GM23338 (cell line): Measurements from ENCODE around the gene RAMP1. TPM values are rescaled to one million over a fixed set of nuclear protein-coding genes. Genes with fewer than 3 reads are reported as not detected.

Source experiments
- ATAC-seq: fragments of 200-7000 bp; cut with Tn5 transposase; 3 replicates; pipeline ENCODE4 v1.9.1; 2020
- DNase-seq: peaks from one replicate; pipeline ENCODE4 v3.0.0-alpha.2; 2015; ENCODE audit warnings: low spot score
- H2AFZ ChIP-seq: fragments of 200-600 bp; sonication (generic); 2 replicates; pipeline ENCODE4 v1.8.0; 2016; ENCODE audit warnings: antibody characterized with exemption, mild to moderate bottlenecking, moderate library complexity
- H3F3A ChIP-seq: fragments of 200-600 bp; sonication (generic); replicated peaks from 2 replicates; pipeline ENCODE4 v1.8.0; 2017; ENCODE audit warnings: antibody characterized with exemption, mixed run types, low read depth
- H3K27ac ChIP-seq: fragments of 200-600 bp; sonication (generic); 2 replicates; pipeline ENCODE4 v1.6.1; 2016; ENCODE audit warnings: low read depth
- H3K27me3 ChIP-seq: fragments of 200-600 bp; sonication (generic); 2 replicates; pipeline ENCODE4 v1.8.0; 2016; ENCODE audit warnings: mild to moderate bottlenecking, mixed run types, moderate library complexity; ENCODE audit not compliant: insufficient read depth
- H3K36me3 ChIP-seq: fragments of 200-600 bp; sonication (generic); 2 replicates; pipeline ENCODE4 v1.8.0; 2016; ENCODE audit warnings: mild to moderate bottlenecking; ENCODE audit not compliant: insufficient read depth
- H3K4me1 ChIP-seq: fragments of 200-600 bp; sonication (generic); 2 replicates; pipeline ENCODE4 v1.8.0; 2016; ENCODE audit warnings: mild to moderate bottlenecking, moderate library complexity; ENCODE audit not compliant: insufficient read depth
- H3K4me2 ChIP-seq: fragments of 200-600 bp; sonication (generic); 2 replicates; pipeline ENCODE4 v1.7.1; 2017; ENCODE audit warnings: mixed run types
- H3K4me3 ChIP-seq: fragments of 200-600 bp; sonication (generic); 2 replicates; pipeline ENCODE4 v1.6.1; 2016; ENCODE audit warnings: mixed run types
- H3K79me2 ChIP-seq: fragments of 200-600 bp; sonication (generic); replicated peaks from 2 replicates; pipeline ENCODE4 v1.8.0; 2017; ENCODE audit warnings: mild to moderate bottlenecking; ENCODE audit not compliant: insufficient read depth
- H3K9me2 ChIP-seq: fragments of 200-600 bp; sonication (generic); 2 replicates; pipeline ENCODE4 v1.8.0; 2017; ENCODE audit not compliant: insufficient read depth
- H4K20me1 ChIP-seq: fragments of 200-600 bp; sonication (generic); replicated peaks from 2 replicates; pipeline ENCODE4 v1.8.0; 2017; ENCODE audit warnings: mild to moderate bottlenecking; ENCODE audit not compliant: insufficient read depth
- H3K27ac Mint-ChIP-seq: 2 replicates; pipeline ENCODE4 v1.8.0; 2020; ENCODE audit warnings: inconsistent platforms, mild to moderate bottlenecking, moderate library complexity, mixed read lengths
- H3K27me3 Mint-ChIP-seq: 3 replicates; pipeline ENCODE4 v1.8.0; 2022; ENCODE audit warnings: low read depth, mild to moderate bottlenecking, moderate library complexity, mixed read lengths, inconsistent platforms; ENCODE audit not compliant: insufficient read depth, poor library complexity
- H3K36me3 Mint-ChIP-seq: 3 replicates; pipeline ENCODE4 v1.8.0; 2021; ENCODE audit warnings: low read depth, mild to moderate bottlenecking, inconsistent platforms, moderate library complexity, mixed read lengths
- H3K4me1 Mint-ChIP-seq: 3 replicates; pipeline ENCODE4 v1.8.0; 2020; ENCODE audit warnings: mild to moderate bottlenecking, inconsistent platforms, mixed read lengths
- H3K4me3 Mint-ChIP-seq: 3 replicates; pipeline ENCODE4 v1.8.0; 2021; ENCODE audit warnings: moderate library complexity, mild to moderate bottlenecking, inconsistent platforms, mixed read lengths
- H3K9me3 Mint-ChIP-seq: 3 replicates; pipeline ENCODE4 v1.8.0; 2020; ENCODE audit warnings: moderate library complexity, mild to moderate bottlenecking, inconsistent platforms, mixed read lengths
- ETS1 ChIP-seq: IDR thresholded peaks from 2 replicates; pipeline ENCODE4 v1.6.1; 2016; ENCODE audit warnings: antibody characterized with exemption
- EZH2phosphoT487 ChIP-seq: fragments of 200-600 bp; sonication (generic); IDR thresholded peaks from one replicate; pipeline ENCODE4 v1.8.1; 2018; ENCODE audit warnings: antibody characterized with exemption; ENCODE audit not compliant: unreplicated experiment
- NANOG ChIP-seq: IDR thresholded peaks from 2 replicates; pipeline ENCODE4 v1.6.1; 2016; ENCODE audit warnings: antibody characterized with exemption, borderline replicate concordance
- POLR2AphosphoS5 ChIP-seq: IDR thresholded peaks from 2 replicates; pipeline ENCODE4 v1.6.1; 2016; ENCODE audit warnings: antibody characterized with exemption, low read depth
- STAT1 ChIP-seq: IDR thresholded peaks from one replicate; pipeline ENCODE4 v1.6.1; 2016; ENCODE audit warnings: antibody characterized with exemption; ENCODE audit not compliant: unreplicated experiment
- ZNF114 ChIP-seq: fragments of 250-450 bp; sonication (Bioruptor Pico); IDR thresholded peaks from 2 replicates; pipeline ENCODE4 v1.5.0; 2020; ENCODE audit warnings: mild to moderate bottlenecking, moderate library complexity
- ZNF331 ChIP-seq: fragments of 250-450 bp; sonication (Bioruptor Pico); IDR thresholded peaks from 2 replicates; pipeline ENCODE4 v1.5.0; 2020; ENCODE audit warnings: low read depth, mild to moderate bottlenecking, moderate library complexity
- polyA plus RNA-seq: library from polyadenylated mRNA; unstranded; fragments of >200 nt; fragmentation: Nextera tagmentation; extraction: Ambion mirVana; gene quantifications from 2 replicates; pipeline ENCODE4 v1.2.1, GENCODE V29; 2016
- total RNA-seq: library from RNA; depleted of rRNA; stranded (reverse); fragments of >200 nt; shearing (Covaris generic); gene quantifications from 2 replicates; pipeline ENCODE4 v1.2.3, GENCODE V29; 2014
- TF ChIP-seq, protein P1 (sequence below), 2 experiments: fragments of 200-600 bp in 1 of 2; sonication (generic) in 1 of 2; conservative IDR thresholded peaks; 2 replicates each; pipeline versions ENCODE4 v1.5.1 to v1.6.1; 2016 to 2017; ENCODE audit warnings: antibody characterized with exemption in 2 of 2, low read depth in 2 of 2, mild to moderate bottlenecking in 2 of 2, moderate library complexity in 1 of 2
- TF ChIP-seq, protein P2 (sequence below): fragments of 250-450 bp; sonication (Bioruptor Pico); IDR thresholded peaks from 2 replicates; pipeline ENCODE4 v1.5.0; 2020; ENCODE audit warnings: mild to moderate bottlenecking, moderate library complexity

The RAMP1 gene
- total and polyA plus RNA-seq, 2 experiments from 2014 or later, result 1.7 to 3.3 TPM

DNA sequence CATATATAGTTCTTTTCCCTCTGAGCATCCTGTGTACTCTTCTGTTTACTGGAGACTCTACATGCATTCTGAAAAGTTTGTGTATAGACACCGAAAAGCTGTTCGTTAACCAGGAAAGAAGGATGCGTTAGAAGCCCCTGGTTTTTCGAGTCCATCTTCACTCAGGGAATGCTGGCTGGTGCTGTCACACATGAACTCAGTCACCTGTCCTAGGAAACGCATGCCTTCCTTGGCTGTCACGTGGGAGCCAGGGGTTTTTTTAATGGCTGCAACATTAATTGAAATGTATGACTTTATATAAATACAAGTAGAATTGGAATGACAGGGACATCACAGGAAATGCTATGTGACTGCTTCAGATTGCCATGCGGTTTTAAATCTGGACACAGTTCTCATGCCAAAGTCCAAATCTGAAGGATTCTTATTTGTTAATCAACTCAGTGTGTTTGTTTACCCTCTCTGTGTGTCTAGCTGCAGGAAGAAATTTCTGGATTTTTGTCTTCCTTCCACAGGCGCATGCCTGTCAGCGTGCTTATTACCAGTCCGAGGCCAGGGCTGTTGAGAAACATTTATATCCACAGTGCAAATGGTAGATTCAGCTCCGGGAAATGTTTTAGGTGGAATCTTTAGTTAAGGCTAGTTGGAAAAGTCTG, 2.6 kb downstream of the RAMP1 start:
- Mint-ChIP-seq H3K36me3 (no peaks in the 10 kb centered on the region), H3K27ac (no peak overlapping the region), H3K4me1 (peaks cover 35% of the 10 kb centered on the region), H3K27me3 (peaks cover 35% of the 10 kb centered on the region), H3K4me3 (no peak overlapping the region), H3K9me3 (no peaks in the 10 kb centered on the region)
- H3K4me2 ChIP-seq, result no peak overlapping the region
- H3K4me1 ChIP-seq, result 0 out of 2 replicates have a peak, but pooled peaks cover 4% of the 10 kb centered on the region
- peaks cover 6% of the 10 kb centered on the region; the same call in 1 of the 2 replicates for H3F3A ChIP-seq
- ATAC-seq, result no peak
- no peaks in the 10 kb centered on the region for H4K20me1 ChIP-seq
- DNase-seq, result no peak
- no peak overlapping the region for H3K27ac ChIP-seq
- TF ChIP-seq EZH2phosphoT487, result no peak
- TF ChIP-seq STAT1, result no peak
- TF ChIP-seq, protein P1, sequence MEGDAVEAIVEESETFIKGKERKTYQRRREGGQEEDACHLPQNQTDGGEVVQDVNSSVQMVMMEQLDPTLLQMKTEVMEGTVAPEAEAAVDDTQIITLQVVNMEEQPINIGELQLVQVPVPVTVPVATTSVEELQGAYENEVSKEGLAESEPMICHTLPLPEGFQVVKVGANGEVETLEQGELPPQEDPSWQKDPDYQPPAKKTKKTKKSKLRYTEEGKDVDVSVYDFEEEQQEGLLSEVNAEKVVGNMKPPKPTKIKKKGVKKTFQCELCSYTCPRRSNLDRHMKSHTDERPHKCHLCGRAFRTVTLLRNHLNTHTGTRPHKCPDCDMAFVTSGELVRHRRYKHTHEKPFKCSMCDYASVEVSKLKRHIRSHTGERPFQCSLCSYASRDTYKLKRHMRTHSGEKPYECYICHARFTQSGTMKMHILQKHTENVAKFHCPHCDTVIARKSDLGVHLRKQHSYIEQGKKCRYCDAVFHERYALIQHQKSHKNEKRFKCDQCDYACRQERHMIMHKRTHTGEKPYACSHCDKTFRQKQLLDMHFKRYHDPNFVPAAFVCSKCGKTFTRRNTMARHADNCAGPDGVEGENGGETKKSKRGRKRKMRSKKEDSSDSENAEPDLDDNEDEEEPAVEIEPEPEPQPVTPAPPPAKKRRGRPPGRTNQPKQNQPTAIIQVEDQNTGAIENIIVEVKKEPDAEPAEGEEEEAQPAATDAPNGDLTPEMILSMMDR (conservative IDR thresholded peaks at IDR 0.05; ENCODE audit: low read depth in 2 of 2), result no peak
- no peak for TF ChIP-seq ZNF114
- TF ChIP-seq NANOG, result no peak
- no peaks in the 10 kb centered on the region for H3K79me2 ChIP-seq
- H3K9me2 ChIP-seq, result no peaks in the 10 kb centered on the region
- no peaks in the 10 kb centered on the region for H3K36me3 ChIP-seq
- H3K4me3 ChIP-seq, result no peak overlapping the region
- H3K27me3 ChIP-seq, result peaks cover 33% of the 10 kb centered on the region
- H2AFZ ChIP-seq, result no peak overlapping the region

GRCh38 chr2:237862528-237862895, 3.1 kb downstream of the RAMP1 start:
- Mint-ChIP-seq H3K4me1 (peaks cover 35% of the 10 kb centered on the region), H3K27me3 (peaks cover 35% of the 10 kb centered on the region), H3K9me3 (no peaks in the 10 kb centered on the region), H3K4me3 (no peak overlapping the region), H3K27ac (no peak overlapping the region), H3K36me3 (no peaks in the 10 kb centered on the region)
- no peaks in the 10 kb centered on the region for H4K20me1 ChIP-seq
- ATAC-seq (no peak), DNase-seq (no peak)
- no peaks in the 10 kb centered on the region for H3K9me2 ChIP-seq
- peaks cover 33% of the 10 kb centered on the region for H3K27me3 ChIP-seq
- no peak overlapping the region for H3K4me2 ChIP-seq
- no peak overlapping the region for H3K4me3 ChIP-seq
- H3K79me2 ChIP-seq, result no peaks in the 10 kb centered on the region
- H3K36me3 ChIP-seq, result no peaks in the 10 kb centered on the region
- H3F3A ChIP-seq, result peaks cover 6% of the 10 kb centered on the region; the same call in 1 of the 2 replicates
- H3K4me1 ChIP-seq, result 0 out of 2 replicates have a peak, but pooled peaks cover 4% of the 10 kb centered on the region
- no peak overlapping the region for H2AFZ ChIP-seq
- H3K27ac ChIP-seq, result no peak overlapping the region
- no peak for TF ChIP-seq ZNF331 (CRISPR knock-in tag)
- TF ChIP-seq, protein P1 (conservative IDR thresholded peaks at IDR 0.05; ENCODE audit: low read depth in 2 of 2), result no peak
- TF ChIP-seq, protein P2, sequence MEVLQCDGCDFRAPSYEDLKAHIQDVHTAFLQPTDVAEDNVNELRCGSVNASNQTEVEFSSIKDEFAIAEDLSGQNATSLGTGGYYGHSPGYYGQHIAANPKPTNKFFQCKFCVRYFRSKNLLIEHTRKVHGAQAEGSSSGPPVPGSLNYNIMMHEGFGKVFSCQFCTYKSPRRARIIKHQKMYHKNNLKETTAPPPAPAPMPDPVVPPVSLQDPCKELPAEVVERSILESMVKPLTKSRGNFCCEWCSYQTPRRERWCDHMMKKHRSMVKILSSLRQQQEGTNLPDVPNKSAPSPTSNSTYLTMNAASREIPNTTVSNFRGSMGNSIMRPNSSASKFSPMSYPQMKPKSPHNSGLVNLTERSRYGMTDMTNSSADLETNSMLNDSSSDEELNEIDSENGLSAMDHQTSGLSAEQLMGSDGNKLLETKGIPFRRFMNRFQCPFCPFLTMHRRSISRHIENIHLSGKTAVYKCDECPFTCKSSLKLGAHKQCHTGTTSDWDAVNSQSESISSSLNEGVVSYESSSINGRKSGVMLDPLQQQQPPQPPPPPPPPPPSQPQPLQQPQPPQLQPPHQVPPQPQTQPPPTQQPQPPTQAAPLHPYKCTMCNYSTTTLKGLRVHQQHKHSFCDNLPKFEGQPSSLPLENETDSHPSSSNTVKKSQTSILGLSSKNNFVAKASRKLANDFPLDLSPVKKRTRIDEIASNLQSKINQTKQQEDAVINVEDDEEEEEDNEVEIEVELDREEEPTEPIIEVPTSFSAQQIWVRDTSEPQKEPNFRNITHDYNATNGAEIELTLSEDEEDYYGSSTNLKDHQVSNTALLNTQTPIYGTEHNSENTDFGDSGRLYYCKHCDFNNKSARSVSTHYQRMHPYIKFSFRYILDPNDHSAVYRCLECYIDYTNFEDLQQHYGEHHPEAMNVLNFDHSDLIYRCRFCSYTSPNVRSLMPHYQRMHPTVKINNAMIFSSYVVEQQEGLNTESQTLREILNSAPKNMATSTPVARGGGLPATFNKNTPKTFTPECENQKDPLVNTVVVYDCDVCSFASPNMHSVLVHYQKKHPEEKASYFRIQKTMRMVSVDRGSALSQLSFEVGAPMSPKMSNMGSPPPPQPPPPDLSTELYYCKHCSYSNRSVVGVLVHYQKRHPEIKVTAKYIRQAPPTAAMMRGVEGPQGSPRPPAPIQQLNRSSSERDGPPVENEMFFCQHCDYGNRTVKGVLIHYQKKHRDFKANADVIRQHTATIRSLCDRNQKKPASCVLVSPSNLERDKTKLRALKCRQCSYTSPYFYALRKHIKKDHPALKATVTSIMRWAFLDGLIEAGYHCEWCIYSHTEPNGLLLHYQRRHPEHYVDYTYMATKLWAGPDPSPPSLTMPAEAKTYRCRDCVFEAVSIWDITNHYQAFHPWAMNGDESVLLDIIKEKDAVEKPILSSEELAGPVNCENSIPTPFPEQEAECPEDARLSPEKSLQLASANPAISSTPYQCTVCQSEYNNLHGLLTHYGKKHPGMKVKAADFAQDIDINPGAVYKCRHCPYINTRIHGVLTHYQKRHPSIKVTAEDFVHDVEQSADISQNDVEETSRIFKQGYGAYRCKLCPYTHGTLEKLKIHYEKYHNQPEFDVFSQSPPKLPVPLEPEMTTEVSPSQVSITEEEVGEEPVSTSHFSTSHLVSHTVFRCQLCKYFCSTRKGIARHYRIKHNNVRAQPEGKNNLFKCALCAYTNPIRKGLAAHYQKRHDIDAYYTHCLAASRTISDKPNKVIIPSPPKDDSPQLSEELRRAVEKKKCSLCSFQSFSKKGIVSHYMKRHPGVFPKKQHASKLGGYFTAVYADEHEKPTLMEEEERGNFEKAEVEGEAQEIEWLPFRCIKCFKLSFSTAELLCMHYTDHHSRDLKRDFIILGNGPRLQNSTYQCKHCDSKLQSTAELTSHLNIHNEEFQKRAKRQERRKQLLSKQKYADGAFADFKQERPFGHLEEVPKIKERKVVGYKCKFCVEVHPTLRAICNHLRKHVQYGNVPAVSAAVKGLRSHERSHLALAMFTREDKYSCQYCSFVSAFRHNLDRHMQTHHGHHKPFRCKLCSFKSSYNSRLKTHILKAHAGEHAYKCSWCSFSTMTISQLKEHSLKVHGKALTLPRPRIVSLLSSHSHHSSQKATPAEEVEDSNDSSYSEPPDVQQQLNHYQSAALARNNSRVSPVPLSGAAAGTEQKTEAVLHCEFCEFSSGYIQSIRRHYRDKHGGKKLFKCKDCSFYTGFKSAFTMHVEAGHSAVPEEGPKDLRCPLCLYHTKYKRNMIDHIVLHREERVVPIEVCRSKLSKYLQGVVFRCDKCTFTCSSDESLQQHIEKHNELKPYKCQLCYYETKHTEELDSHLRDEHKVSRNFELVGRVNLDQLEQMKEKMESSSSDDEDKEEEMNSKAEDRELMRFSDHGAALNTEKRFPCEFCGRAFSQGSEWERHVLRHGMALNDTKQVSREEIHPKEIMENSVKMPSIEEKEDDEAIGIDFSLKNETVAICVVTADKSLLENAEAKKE (CRISPR knock-in tag), result no peak
- no peak for TF ChIP-seq ETS1
- TF ChIP-seq STAT1, result no peak
- TF ChIP-seq POLR2AphosphoS5, result no peak
